ENCODE measurements around the gene CCAR1.
"Not testable (repeated sequence)": the region's sequence is repeated elsewhere in the genome, so short reads cannot be mapped to it uniquely, and the experiment has no call there.

The CCAR1 gene

GRCh38 chr10:68767407-68767806 is 46.4 kb downstream of the CCAR1 start:
- DNase-seq: not testable (repeated sequence)

- no peak for DNase-seq
Observed at GRCh38 chr10:68781613-68782574, 60.9 kb downstream of the CCAR1 start.

GRCh38 chr10:68784476-68784875 is 63.4 kb downstream of the CCAR1 start:
- DNase-seq: no peak

GRCh38 chr10:68787813-68788212 is 66.8 kb downstream of the CCAR1 start:
- DNase-seq: no peak

GRCh38 chr10:68790476-68790875 is 69.4 kb downstream of the CCAR1 start:
- no peak for DNase-seq

- DNase-seq: no peak
Observed at GRCh38 chr10:68792115-68792514, 71.1 kb downstream of the CCAR1 start.

GRCh38 chr10:68795886-68796532 is 75.0 kb downstream of the CCAR1 start:
- DNase-seq: no peak

GRCh38 chr10:68796605-68797004 is 75.6 kb downstream of the CCAR1 start:
- no peak for DNase-seq

GRCh38 chr10:68800211-68800610 is 79.2 kb downstream of the CCAR1 start:
- no peak for DNase-seq

GRCh38 chr10:68804692-68805091 is 83.7 kb downstream of the CCAR1 start:
- no peak for DNase-seq

GRCh38 chr10:68810830-68811229 is 89.8 kb downstream of the CCAR1 start:
- not testable (repeated sequence) for DNase-seq

GRCh38 chr10:68811314-68812009 is 90.4 kb downstream of the CCAR1 start:
- DNase-seq: no peak

GRCh38 chr10:68812420-68812819 is 91.4 kb downstream of the CCAR1 start:
- no peak for DNase-seq

- DNase-seq: no peak
Observed at GRCh38 chr10:68813559-68813958, 92.5 kb downstream of the CCAR1 start.

- DNase-seq: no peak
Observed at GRCh38 chr10:68816796-68817412, 95.9 kb downstream of the CCAR1 start.

- not testable (repeated sequence) for DNase-seq
Observed at GRCh38 chr10:68820359-68820758, 99.3 kb downstream of the CCAR1 start.

- not testable (repeated sequence) for DNase-seq
Observed at GRCh38 chr10:68822626-68823025, 101.6 kb downstream of the CCAR1 start.

GRCh38 chr10:68826764-68827591 is 105.9 kb downstream of the CCAR1 start, which contains the start of gene STOX1:
Gene STOX1, plus strand, starts transcription at chr10:68827531. Its CDS starts 93 bp downstream, at chr10:68827624.
- peak; percentile 47 to 89 (median 88) for DNase-seq

GRCh38 chr10:68827592-68827959 is 106.5 kb downstream of the CCAR1 start:
- not testable (repeated sequence) for DNase-seq

GRCh38 chr10:68828083-68828601 is 107.1 kb downstream of the CCAR1 start:
- DNase-seq: peak in 2 of 3 experiments; percentile 31 to 39

- DNase-seq: peak in 1 of 3 experiments; percentile 17
Observed at GRCh38 chr10:68828833-68829232, 107.8 kb downstream of the CCAR1 start.

- DNase-seq: no peak
Observed at GRCh38 chr10:68829521-68829920, 108.5 kb downstream of the CCAR1 start.

Measured in NCI-H1417 (cell line).